GM12873 (cell line): Measurements from ENCODE around the gene UNC5C.

Experiments used
- TF ChIP-seq, protein P1 (sequence below): IDR thresholded peaks from 2 replicates; pipeline ENCODE4 v1.5.1; 2012; ENCODE audit warnings: low read depth, mild to moderate bottlenecking, moderate library complexity, low read length, control low read depth; ENCODE audit not compliant: insufficient read depth; ENCODE audit errors: missing control alignments

Gene UNC5C

DNA sequence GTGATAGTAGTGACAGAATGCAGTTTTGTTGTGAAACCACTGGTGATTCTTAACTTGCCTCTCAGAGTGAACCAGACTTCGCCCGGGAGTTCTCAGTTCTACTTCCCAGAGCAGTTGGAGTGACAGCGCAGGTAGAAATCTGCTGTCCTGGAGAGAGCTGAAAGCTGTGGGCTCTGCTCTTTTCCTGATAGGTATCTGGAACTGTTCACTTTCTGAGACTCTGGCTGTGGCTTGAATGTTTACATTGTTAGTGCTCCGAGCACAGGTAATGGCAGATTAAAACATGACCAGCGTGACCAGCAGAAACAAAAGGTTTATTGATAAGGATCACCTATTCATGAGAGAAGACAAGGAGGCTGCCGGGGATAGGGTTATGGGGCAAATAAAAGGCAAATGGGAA lies 430.3 kb downstream of the UNC5C start:
- TF ChIP-seq, protein P1, sequence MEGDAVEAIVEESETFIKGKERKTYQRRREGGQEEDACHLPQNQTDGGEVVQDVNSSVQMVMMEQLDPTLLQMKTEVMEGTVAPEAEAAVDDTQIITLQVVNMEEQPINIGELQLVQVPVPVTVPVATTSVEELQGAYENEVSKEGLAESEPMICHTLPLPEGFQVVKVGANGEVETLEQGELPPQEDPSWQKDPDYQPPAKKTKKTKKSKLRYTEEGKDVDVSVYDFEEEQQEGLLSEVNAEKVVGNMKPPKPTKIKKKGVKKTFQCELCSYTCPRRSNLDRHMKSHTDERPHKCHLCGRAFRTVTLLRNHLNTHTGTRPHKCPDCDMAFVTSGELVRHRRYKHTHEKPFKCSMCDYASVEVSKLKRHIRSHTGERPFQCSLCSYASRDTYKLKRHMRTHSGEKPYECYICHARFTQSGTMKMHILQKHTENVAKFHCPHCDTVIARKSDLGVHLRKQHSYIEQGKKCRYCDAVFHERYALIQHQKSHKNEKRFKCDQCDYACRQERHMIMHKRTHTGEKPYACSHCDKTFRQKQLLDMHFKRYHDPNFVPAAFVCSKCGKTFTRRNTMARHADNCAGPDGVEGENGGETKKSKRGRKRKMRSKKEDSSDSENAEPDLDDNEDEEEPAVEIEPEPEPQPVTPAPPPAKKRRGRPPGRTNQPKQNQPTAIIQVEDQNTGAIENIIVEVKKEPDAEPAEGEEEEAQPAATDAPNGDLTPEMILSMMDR = no peak

DNA sequence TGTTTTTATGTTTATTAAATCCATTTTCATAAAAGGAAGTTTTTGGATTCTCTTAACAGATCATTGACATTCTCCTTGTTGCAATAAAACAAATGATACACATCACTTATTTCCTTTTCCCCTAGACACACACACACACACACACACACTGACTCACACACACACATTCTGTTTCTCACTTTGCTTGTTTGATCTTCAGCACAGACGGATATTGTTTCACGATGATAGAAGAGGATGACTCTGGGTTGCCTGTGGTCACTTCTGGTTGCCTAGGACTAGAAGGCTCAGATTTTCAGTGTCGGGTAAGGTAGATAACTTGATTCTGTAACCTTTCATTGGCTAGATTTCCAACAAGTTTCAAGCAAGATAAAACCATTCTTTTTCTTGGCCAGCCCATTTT lies 434.3 kb downstream of the UNC5C start:
- TF ChIP-seq, protein P1 = no peak
